ENCODE data around the gene TENT5C. TPM values are rescaled to one million over a fixed set of nuclear protein-coding genes. Genes with fewer than 3 reads are reported as not detected.

Gene TENT5C
- total and polyA plus RNA-seq, 9 of the 15 experiments (the other 6 are each of a cell fraction or from before 2014, with no cell fraction given): 1.8 to 7.7 (median 4.0) TPM

GRCh38 chr1:117613249-117613968 is 7.6 kb downstream of the TENT5C start (continued):
- no peak for TF ChIP-seq CGGBP1 (CRISPR knock-in tag; IDR thresholded peaks at IDR 0.05)
- no peak for TF ChIP-seq ZNF384 (IDR thresholded peaks at IDR 0.05; ENCODE audit: low read depth, low read length)
- TF ChIP-seq FOXK1 (CRISPR knock-in tag; IDR thresholded peaks at IDR 0.05; ENCODE audit: borderline replicate concordance): no peak
- TF ChIP-seq, protein P1, sequence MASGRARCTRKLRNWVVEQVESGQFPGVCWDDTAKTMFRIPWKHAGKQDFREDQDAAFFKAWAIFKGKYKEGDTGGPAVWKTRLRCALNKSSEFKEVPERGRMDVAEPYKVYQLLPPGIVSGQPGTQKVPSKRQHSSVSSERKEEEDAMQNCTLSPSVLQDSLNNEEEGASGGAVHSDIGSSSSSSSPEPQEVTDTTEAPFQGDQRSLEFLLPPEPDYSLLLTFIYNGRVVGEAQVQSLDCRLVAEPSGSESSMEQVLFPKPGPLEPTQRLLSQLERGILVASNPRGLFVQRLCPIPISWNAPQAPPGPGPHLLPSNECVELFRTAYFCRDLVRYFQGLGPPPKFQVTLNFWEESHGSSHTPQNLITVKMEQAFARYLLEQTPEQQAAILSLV (tag; IDR thresholded peaks at IDR 0.05): no peak
- TF ChIP-seq, protein P2, sequence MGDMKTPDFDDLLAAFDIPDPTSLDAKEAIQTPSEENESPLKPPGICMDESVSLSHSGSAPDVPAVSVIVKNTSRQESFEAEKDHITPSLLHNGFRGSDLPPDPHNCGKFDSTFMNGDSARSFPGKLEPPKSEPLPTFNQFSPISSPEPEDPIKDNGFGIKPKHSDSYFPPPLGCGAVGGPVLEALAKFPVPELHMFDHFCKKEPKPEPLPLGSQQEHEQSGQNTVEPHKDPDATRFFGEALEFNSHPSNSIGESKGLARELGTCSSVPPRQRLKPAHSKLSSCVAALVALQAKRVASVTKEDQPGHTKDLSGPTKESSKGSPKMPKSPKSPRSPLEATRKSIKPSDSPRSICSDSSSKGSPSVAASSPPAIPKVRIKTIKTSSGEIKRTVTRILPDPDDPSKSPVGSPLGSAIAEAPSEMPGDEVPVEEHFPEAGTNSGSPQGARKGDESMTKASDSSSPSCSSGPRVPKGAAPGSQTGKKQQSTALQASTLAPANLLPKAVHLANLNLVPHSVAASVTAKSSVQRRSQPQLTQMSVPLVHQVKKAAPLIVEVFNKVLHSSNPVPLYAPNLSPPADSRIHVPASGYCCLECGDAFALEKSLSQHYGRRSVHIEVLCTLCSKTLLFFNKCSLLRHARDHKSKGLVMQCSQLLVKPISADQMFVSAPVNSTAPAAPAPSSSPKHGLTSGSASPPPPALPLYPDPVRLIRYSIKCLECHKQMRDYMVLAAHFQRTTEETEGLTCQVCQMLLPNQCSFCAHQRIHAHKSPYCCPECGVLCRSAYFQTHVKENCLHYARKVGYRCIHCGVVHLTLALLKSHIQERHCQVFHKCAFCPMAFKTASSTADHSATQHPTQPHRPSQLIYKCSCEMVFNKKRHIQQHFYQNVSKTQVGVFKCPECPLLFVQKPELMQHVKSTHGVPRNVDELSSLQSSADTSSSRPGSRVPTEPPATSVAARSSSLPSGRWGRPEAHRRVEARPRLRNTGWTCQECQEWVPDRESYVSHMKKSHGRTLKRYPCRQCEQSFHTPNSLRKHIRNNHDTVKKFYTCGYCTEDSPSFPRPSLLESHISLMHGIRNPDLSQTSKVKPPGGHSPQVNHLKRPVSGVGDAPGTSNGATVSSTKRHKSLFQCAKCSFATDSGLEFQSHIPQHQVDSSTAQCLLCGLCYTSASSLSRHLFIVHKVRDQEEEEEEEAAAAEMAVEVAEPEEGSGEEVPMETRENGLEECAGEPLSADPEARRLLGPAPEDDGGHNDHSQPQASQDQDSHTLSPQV (IDR thresholded peaks at IDR 0.05): peak; percentile 13; the same call in 1 of the 2 replicates
- TF ChIP-seq ZNF512 (tag; IDR thresholded peaks at IDR 0.05): no peak
- no peak for TF ChIP-seq MAFK (IDR thresholded peaks at IDR 0.05; ENCODE audit: low read length)
- TF ChIP-seq NCOA2 (IDR thresholded peaks at IDR 0.05; ENCODE audit: partially characterized antibody in 2 of 2): no peak
- TF ChIP-seq, protein P3, sequence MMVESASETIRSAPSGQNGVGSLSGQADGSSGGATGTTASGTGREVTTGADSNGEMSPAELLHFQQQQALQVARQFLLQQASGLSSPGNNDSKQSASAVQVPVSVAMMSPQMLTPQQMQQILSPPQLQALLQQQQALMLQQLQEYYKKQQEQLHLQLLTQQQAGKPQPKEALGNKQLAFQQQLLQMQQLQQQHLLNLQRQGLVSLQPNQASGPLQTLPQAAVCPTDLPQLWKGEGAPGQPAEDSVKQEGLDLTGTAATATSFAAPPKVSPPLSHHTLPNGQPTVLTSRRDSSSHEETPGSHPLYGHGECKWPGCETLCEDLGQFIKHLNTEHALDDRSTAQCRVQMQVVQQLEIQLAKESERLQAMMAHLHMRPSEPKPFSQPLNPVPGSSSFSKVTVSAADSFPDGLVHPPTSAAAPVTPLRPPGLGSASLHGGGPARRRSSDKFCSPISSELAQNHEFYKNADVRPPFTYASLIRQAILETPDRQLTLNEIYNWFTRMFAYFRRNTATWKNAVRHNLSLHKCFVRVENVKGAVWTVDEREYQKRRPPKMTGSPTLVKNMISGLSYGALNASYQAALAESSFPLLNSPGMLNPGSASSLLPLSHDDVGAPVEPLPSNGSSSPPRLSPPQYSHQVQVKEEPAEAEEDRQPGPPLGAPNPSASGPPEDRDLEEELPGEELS (CRISPR knock-in tag; IDR thresholded peaks at IDR 0.05; ENCODE audit: borderline replicate concordance): no peak
- TF ChIP-seq ZBTB34 (CRISPR knock-in tag; IDR thresholded peaks at IDR 0.05): no peak
- TF ChIP-seq BCOR (IDR thresholded peaks at IDR 0.05): peak; percentile 87
- no peak for TF ChIP-seq DNMT1 (IDR thresholded peaks at IDR 0.05)
- no peak for TF ChIP-seq ZHX1 (conservative IDR thresholded peaks at IDR 0.05; ENCODE audit: low read length)

All from K562 (cell line).